GM21515 (cell line): ENCODE data around the gene CACNA1I.

ENCODE experiments used
- ATAC-seq: cut with Tn5 transposase; IDR thresholded peaks from one replicate; pipeline ENCODE4 v1.9.1; 2021; ENCODE audit not compliant: unreplicated experiment

The CACNA1I gene

GRCh38 chr22:39595622-39596172, 25.1 kb downstream of the CACNA1I start:
- ATAC-seq: no peak

DNA sequence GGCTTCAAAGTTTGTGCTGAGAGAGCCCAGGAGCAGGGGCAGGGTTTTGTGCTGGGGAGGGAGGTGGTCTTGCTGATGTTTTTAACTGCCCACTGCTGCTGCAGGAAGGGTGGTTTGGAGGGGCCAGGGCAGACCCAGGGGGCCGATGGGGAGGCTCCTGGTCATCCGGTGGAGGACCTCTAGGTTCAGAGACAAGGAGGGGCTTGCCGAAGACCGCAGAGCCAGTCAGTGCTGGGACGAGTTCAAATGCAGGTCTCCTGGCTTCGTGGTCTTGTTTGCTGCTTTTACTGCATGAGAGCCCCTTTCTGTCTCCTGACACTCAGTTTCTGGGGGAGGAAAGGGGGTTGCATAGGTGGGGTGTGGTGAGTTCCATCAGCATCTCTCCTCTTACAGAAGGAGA, 26.0 kb downstream of the CACNA1I start:
- no peak for ATAC-seq

GRCh38 chr22:39597236-39597869, 26.8 kb downstream of the CACNA1I start:
- ATAC-seq: no peak

DNA sequence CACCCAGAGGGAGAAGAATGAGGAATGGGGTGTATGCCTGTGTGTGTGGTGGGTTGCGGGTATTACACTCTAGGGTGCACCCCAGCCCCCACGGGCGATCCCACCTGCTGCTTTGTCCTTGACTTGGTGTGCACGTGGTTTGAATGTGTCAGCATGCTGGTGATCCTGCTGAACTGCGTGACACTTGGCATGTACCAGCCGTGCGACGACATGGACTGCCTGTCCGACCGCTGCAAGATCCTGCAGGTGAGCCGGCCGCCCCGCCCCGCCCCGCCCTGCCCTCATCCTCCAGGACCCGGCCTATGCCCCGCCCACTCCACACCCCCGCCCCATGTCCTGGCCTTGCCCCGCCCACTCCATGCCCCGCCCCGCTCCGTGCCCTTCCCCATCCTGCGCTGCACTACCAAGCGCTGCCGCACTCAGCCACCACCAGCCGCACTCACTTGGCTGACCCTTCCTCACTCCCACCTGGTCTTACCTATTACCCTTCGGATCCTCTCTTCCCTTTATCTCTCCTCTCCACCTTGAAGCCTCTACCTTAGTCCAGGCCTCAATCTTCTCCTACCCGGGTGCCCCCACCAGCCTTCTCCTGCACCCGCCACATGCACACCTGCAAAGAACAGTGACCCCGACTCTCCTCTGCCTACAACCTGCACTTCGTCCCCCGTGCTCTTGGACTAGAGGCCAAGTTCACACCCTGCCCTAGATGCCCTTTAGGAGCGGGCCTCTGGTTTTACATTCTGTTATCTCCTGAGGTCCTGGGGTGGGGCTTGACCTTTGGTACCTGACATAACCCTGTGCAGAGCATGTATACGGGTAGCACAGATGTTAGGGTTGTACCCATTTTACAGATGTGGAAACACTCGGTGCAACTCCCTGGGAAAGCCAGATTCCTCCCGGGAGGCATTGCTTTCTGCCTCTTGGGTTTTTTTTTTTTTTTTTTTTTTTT, 27.7 kb downstream of the CACNA1I start:
- ATAC-seq: no peak

- no peak for ATAC-seq
Measured at GRCh38 chr22:39600491-39601179, 30.1 kb downstream of the CACNA1I start.

DNA sequence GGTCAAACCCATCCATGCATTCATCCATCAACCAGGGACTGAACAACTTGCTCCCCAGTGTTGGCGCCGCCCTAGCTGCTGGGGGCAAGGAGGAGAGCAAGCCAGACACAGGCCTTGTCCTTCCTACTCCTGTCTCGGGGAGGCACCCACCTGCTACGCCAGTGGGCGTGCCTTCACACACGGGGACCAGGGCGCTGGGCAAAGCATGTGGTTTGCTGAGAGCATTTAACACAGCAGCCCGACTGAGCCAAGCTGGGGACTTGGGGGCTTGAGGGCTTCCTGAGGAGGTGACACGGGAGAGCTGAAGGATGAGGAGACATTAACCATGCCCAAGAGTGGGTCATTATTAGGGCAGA, 30.6 kb downstream of the CACNA1I start:
- no peak for ATAC-seq

DNA sequence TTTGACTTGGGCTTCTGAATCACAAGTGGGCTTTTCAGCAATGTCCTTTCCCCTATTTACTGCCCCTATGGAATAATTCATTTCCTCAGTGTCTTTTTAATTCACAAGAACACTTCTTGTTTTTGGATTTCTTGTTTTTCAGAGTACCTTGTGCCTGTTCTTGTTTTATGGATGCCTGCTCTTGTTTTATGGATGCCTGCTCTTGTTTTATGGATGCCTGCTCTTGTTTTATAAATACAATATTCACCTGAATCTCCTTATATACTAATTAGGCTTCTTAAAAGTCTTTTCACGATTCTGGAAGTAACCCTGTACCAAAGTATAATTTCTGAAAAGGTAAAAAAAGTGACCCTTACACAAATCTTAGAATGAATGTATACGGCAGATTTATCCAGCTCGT, 32.8 kb downstream of the CACNA1I start:
- ATAC-seq: no peak

- no peak for ATAC-seq
Measured at GRCh38 chr22:39610246-39610645, 39.7 kb downstream of the CACNA1I start.

DNA sequence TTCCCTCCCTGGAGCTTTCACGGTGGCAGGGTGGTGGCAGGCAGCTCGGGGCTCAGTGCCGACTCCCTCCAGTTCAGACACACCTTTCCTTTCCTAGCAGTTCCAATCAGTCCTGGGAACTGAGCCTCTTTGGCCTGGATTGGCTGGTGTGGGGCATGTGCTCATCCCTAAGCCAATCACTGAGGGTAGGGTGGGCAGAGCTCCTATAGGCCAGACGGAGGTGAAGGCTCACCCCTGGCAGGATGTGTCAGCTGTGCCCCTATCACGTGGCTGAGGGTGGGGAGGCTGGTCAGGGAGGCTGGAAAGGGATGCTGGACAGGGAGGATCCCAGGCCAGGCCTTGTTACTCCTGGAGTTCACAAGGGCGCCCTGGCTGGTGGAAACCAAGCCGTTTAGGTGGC, 40.2 kb downstream of the CACNA1I start:
- ATAC-seq: no peak

DNA sequence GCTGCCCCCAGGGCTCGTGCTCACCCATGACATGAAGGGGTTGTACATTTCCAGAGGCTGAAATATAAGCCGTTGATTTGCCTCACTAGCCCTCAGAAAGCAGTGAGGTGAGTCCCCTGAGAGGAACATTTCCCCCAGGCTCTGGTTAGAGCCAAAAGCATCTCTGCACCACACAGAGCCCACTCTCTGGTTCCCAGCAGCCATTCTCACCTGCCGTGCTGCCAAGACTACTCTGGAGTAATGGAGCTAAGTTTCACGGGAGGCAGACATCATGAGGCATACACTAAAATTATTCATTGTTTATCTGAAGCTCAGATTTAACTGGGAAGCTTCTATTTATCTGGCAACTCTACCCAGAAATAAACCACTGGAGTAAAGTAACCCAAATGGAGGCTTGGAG, 40.8 kb downstream of the CACNA1I start:
- no peak for ATAC-seq

GRCh38 chr22:39612811-39613548, 42.4 kb downstream of the CACNA1I start:
- no peak for ATAC-seq

- ATAC-seq: no peak
Measured at GRCh38 chr22:39613549-39613921, 43.0 kb downstream of the CACNA1I start.

GRCh38 chr22:39614442-39614841, 43.9 kb downstream of the CACNA1I start:
- ATAC-seq: no peak

DNA sequence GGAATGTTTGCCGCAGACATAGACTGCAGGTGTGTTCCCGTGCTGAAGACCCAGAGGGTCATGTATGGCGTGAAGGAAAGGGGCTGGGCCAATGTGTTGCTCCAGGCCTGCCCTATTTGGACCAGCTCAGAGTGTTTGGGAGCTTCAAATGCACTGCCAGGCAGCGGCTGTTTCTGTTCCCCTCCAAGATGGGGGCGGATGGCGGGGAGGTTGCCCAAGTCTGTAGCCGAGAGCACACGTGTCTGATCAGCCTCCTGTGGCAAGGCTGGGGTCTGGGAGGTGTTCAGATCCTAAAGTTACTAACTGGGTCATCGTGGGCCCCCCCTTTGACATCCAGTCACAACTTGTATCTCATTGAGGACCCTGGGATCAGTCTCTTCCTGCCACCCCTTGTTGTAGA, 45.5 kb downstream of the CACNA1I start:
- no peak for ATAC-seq

DNA sequence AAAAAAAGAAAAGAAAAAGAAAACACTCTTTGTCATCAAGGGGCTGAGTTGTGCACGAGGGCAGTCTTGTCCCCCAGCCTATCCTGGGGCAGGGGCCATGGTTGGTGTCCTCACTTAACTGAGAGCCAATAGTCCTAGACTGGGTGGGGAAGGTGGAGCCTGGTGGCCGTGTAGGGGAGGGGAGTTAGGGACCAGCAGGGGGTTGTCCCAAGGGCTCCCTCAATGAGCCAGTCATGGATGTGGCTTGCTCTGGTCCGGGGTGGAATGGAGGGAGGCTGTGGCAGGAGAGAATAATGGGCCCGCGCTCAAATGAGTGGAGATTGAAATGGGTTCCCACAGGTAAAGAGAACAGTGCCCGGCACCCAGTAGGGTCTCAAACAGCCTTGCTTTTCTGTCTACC, 46.2 kb downstream of the CACNA1I start:
- no peak for ATAC-seq

DNA sequence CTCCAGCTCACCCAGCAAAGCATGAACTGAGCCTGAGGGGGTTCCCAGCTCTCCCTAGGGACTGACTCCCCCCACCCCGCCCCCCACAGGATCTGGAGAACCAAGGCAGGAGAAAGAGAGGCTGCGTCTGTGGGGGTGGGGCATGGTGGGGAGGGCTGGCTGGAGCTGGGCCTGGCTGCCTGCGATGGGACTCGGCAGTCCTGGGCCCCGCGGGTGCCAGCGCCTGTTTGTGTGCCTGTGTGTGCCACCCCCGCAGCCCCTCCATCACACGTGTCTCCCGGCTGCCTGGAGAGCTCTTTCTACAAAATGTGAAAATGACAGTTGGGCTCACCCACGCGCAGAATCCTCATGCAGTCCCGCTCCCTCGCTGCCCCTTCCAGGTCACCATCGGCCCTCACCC, 46.8 kb downstream of the CACNA1I start:
- ATAC-seq: no peak

- ATAC-seq: no peak
Measured at GRCh38 chr22:39617970-39618757, 47.6 kb downstream of the CACNA1I start.

GRCh38 chr22:39618996-39619530, 48.5 kb downstream of the CACNA1I start:
- ATAC-seq: no peak

DNA sequence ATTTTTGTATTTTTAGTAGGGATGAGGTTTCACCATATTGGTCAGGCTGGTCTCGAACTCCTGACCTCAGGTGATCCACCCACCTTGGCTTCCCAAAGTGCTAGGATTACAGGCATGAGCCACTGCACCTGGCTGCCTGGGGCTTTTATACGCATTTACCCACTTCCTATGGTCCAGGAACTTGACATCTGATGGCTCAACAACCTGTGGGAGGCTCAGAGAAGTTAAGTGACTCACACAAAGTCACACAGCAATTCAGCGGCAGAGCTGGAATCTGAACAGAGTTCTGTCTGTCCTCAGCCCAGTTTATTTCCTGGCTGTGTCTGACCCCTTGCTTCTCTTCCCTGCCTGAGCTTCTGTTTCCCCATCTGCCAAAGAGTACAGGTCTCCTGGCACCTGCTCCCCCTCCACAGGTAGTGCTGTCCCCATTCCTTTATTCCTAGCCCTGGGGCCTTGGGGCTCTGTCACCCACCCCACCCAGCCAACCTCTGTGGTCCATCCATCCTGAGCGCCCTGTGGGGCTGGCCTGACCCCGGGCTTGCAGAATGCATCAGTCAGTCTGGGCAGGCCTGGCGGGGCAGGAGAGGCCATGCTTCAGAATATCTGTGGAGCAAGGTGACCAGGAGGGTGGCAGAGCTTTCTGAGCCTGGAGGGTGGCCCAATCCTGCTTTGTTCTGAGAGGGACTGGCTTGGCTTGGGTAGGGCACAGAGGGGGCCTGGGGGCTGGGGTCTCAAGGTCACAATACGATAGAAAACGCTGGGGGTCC, 50.6 kb downstream of the CACNA1I start:
- ATAC-seq: no peak
